ENCODE results near the gene KRT16.

- TF ChIP-seq CTCF (IDR thresholded peaks at IDR 0.05) (no peak), EZH2phosphoT487 (IDR thresholded peaks at IDR 0.05) (no peak), EZH2 (IDR thresholded peaks at IDR 0.05) (no peak)
Measured at GRCh38 chr17:41629826-41630670, 17.5 kb upstream of the KRT16 start.
